OCI-LY3 (cell line): Measurements from ENCODE around the gene TMC2.

Experiments
- EZH2phosphoT487 ChIP-seq: fragments of 200-600 bp; shearing (Covaris generic); IDR thresholded peaks from 2 replicates; pipeline ENCODE4 v1.6.1; 2018; ENCODE audit warnings: antibody characterized with exemption, mixed run types, low read depth
- TF ChIP-seq, protein P1 (sequence below): fragments of 200-600, 300-600 bp; sonication (generic); IDR thresholded peaks from 2 replicates; pipeline ENCODE4 v1.5.1; 2014; ENCODE audit warnings: antibody characterized with exemption, low read length, low read depth

- TF ChIP-seq, protein P1, sequence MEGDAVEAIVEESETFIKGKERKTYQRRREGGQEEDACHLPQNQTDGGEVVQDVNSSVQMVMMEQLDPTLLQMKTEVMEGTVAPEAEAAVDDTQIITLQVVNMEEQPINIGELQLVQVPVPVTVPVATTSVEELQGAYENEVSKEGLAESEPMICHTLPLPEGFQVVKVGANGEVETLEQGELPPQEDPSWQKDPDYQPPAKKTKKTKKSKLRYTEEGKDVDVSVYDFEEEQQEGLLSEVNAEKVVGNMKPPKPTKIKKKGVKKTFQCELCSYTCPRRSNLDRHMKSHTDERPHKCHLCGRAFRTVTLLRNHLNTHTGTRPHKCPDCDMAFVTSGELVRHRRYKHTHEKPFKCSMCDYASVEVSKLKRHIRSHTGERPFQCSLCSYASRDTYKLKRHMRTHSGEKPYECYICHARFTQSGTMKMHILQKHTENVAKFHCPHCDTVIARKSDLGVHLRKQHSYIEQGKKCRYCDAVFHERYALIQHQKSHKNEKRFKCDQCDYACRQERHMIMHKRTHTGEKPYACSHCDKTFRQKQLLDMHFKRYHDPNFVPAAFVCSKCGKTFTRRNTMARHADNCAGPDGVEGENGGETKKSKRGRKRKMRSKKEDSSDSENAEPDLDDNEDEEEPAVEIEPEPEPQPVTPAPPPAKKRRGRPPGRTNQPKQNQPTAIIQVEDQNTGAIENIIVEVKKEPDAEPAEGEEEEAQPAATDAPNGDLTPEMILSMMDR, result no peak
- no peak for TF ChIP-seq EZH2phosphoT487
Observed at GRCh38 chr20:2518096-2518495, 18.3 kb upstream of the TMC2 start.
